ENCODE results near the gene FAM78A.

DNA sequence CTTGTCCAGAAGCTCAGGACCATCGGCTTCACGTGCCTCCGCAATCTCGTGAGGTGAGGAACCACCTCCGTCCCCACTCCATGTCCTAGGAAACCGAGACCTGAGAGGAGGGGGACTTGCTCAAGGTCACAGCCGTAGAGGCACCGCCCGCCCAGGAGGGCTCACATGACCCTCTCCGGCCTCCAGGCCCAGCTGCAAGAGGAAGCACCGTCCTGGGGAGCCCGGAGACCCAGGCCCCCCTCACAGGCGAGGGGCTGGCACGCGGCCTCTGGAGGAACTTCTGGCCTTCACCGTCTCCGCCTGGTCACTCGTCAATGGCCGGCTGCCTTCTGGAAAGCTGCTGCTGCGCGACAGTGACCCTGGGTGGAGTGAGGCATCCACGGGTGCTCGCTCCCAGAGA, 24.2 kb downstream of the FAM78A start:
- TF ChIP-seq, protein P1, sequence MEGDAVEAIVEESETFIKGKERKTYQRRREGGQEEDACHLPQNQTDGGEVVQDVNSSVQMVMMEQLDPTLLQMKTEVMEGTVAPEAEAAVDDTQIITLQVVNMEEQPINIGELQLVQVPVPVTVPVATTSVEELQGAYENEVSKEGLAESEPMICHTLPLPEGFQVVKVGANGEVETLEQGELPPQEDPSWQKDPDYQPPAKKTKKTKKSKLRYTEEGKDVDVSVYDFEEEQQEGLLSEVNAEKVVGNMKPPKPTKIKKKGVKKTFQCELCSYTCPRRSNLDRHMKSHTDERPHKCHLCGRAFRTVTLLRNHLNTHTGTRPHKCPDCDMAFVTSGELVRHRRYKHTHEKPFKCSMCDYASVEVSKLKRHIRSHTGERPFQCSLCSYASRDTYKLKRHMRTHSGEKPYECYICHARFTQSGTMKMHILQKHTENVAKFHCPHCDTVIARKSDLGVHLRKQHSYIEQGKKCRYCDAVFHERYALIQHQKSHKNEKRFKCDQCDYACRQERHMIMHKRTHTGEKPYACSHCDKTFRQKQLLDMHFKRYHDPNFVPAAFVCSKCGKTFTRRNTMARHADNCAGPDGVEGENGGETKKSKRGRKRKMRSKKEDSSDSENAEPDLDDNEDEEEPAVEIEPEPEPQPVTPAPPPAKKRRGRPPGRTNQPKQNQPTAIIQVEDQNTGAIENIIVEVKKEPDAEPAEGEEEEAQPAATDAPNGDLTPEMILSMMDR (conservative IDR thresholded peaks at IDR 0.05): no peak
- TF ChIP-seq ZFX (IDR thresholded peaks at IDR 0.05): no peak
